SK-N-SH treated with all-trans-retinoic acid at 6 μM for 48 hours (cell line): ENCODE results near the gene AGTRAP.

Source experiments
- ARNTL ChIP-seq: fragments of 450-650 bp; formaldehyde crosslinking; IDR thresholded peaks from 2 replicates; pipeline ENCODE4 v1.5.0; 2020; ENCODE audit warnings: low read depth, mild to moderate bottlenecking, moderate library complexity, borderline replicate concordance
- BACH2 ChIP-seq: fragments of 250-450 bp; sonication (Bioruptor Pico); IDR thresholded peaks from 2 replicates; pipeline ENCODE4 v1.9.0; 2021; ENCODE audit warnings: mild to moderate bottlenecking, borderline replicate concordance
- GLIS3 ChIP-seq: fragments of 250-450 bp; sonication (Bioruptor Pico); IDR thresholded peaks from 2 replicates; pipeline ENCODE4 v1.5.0; 2020; ENCODE audit warnings: mild to moderate bottlenecking, moderate library complexity
- PATZ1 ChIP-seq: fragments of 250-450 bp; sonication (Bioruptor Pico); IDR thresholded peaks from 2 replicates; pipeline ENCODE4 v1.8.0; 2020; ENCODE audit warnings: mild to moderate bottlenecking, moderate library complexity, borderline replicate concordance
- PPARA ChIP-seq: fragments of 250-450 bp; sonication (Bioruptor Pico); IDR thresholded peaks from 2 replicates; pipeline ENCODE4 v1.5.0; 2020; ENCODE audit warnings: mild to moderate bottlenecking, borderline replicate concordance
- RARB ChIP-seq: fragments of 250-450 bp; sonication (Bioruptor Pico); IDR thresholded peaks from 2 replicates; pipeline ENCODE4 v1.8.0; 2021; ENCODE audit warnings: mild to moderate bottlenecking, moderate library complexity
- SNAI2 ChIP-seq: fragments of 250-450 bp; sonication (Bioruptor Pico); IDR thresholded peaks from 2 replicates; pipeline ENCODE4 v1.5.0; 2020; ENCODE audit warnings: mild to moderate bottlenecking, moderate library complexity
- ZFP3 ChIP-seq: fragments of 250-450 bp; sonication (Bioruptor Pico); IDR thresholded peaks from 2 replicates; pipeline ENCODE4 v1.5.0; 2020; ENCODE audit warnings: mild to moderate bottlenecking, moderate library complexity
- ZNF565 ChIP-seq: fragments of 450-650 bp; formaldehyde crosslinking; conservative IDR thresholded peaks from 2 replicates; pipeline ENCODE4 v1.5.0; 2020; ENCODE audit warnings: low read depth, mild to moderate bottlenecking, moderate library complexity
- ZNF70 ChIP-seq: fragments of 450-650 bp; formaldehyde crosslinking; IDR thresholded peaks from 2 replicates; pipeline ENCODE4 v1.5.0; 2020; ENCODE audit warnings: mild to moderate bottlenecking, moderate library complexity
- TF ChIP-seq, protein P1 (sequence below): fragments of 250-450 bp; sonication (Bioruptor Pico); IDR thresholded peaks from 2 replicates; pipeline ENCODE4 v1.5.1; 2020; ENCODE audit warnings: low read depth, mild to moderate bottlenecking, moderate library complexity

GRCh38 chr1:11784256-11784992, 48.5 kb downstream of the AGTRAP start:
- TF ChIP-seq PPARA (CRISPR knock-in tag): no peak
- no peak for TF ChIP-seq ARNTL
- no peak for TF ChIP-seq ZNF70
- no peak for TF ChIP-seq BACH2
- no peak for TF ChIP-seq RARB (CRISPR knock-in tag)
- no peak for TF ChIP-seq GLIS3 (CRISPR knock-in tag)
- no peak for TF ChIP-seq SNAI2 (CRISPR knock-in tag)
- no peak for TF ChIP-seq ZFP3 (CRISPR knock-in tag)
- no peak for TF ChIP-seq PATZ1
- TF ChIP-seq, protein P1, sequence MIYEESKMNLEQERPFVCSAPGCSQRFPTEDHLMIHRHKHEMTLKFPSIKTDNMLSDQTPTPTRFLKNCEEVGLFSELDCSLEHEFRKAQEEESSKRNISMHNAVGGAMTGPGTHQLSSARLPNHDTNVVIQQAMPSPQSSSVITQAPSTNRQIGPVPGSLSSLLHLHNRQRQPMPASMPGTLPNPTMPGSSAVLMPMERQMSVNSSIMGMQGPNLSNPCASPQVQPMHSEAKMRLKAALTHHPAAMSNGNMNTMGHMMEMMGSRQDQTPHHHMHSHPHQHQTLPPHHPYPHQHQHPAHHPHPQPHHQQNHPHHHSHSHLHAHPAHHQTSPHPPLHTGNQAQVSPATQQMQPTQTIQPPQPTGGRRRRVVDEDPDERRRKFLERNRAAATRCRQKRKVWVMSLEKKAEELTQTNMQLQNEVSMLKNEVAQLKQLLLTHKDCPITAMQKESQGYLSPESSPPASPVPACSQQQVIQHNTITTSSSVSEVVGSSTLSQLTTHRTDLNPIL (CRISPR knock-in tag): no peak
- TF ChIP-seq ZNF565 (CRISPR knock-in tag): no peak
